Esophagus muscularis mucosa (tissue), 4 donors: ENCODE data around the gene CFI. TPM values are rescaled to one million over a fixed set of nuclear protein-coding genes. Genes with fewer than 3 reads are reported as not detected.

Experiments used
- DNase-seq: peaks from one replicate; pipeline ENCODE4 v3.0.0-alpha.2; 2017; ENCODE audit errors: extremely low spot score
- H3K27ac ChIP-seq, 4 donors: fragments of 200-600 bp; sonication (generic); replicated peaks in 1 of 4; 1 replicate in 3 of 4; 2 replicates in 1 of 4; pipeline ENCODE4 v1.5.1; 2016 to 2019; ENCODE audit warnings: mild to moderate bottlenecking in 1 of 4
- H3K27me3 ChIP-seq, 4 donors: fragments of 200-600 bp; sonication (generic); one replicate each; pipeline versions ENCODE4 v1.5.1 to v1.6.0; 2016 to 2019
- H3K36me3 ChIP-seq, 4 donors: fragments of 200-600 bp; sonication (generic); one replicate each; pipeline ENCODE4 v1.5.1; 2016 to 2019
- H3K4me1 ChIP-seq, 4 donors: fragments of 200-600 bp; sonication (generic); one replicate each; pipeline ENCODE4 v1.5.1; 2016 to 2019
- H3K4me3 ChIP-seq, 4 donors: fragments of 200-600 bp; sonication (generic); 1 replicate in 2 of 4; 2 replicates in 2 of 4; pipeline ENCODE4 v1.5.1; 2016 to 2019; ENCODE audit warnings: mild to moderate bottlenecking in 4 of 4, moderate library complexity in 1 of 4
- H3K9me3 ChIP-seq, 4 donors: fragments of 200-600 bp; sonication (generic); 1 replicate in 3 of 4; 2 replicates in 1 of 4; pipeline ENCODE4 v1.5.1; 2016 to 2019
- CTCF ChIP-seq, 3 experiments: fragments of 200-600 bp in 2 of 3; fragments of 450-650 bp in 1 of 3; sonication (generic) in 2 of 3; IDR thresholded peaks; one replicate each; pipeline ENCODE4 v1.5.1; 2017 to 2019; ENCODE audit warnings: antibody characterized with exemption in 3 of 3, mild to moderate bottlenecking in 2 of 3, moderate library complexity in 1 of 3
- EP300 ChIP-seq: sonication (generic); formaldehyde crosslinking; IDR thresholded peaks from one replicate; pipeline ENCODE4 v1.6.1; 2017; ENCODE audit warnings: antibody characterized with exemption
- POLR2A ChIP-seq: fragments of 450-650 bp; IDR thresholded peaks from one replicate; pipeline ENCODE4 v1.6.1; 2017; ENCODE audit warnings: antibody characterized with exemption, moderate library complexity, mild to moderate bottlenecking, low read depth
- POLR2AphosphoS5 ChIP-seq, 2 donors: sonication (generic); formaldehyde crosslinking; IDR thresholded peaks; one replicate each; pipeline ENCODE4 v1.6.1; 2017; ENCODE audit warnings: antibody characterized with exemption in 2 of 2
- WGBS: methylation state at CpG from one replicate; pipeline ENCODE4 v1.1.5; 2018; 5-methylcytosine and 5-hydroxymethylcytosine counted together
- intact Hi-C: fragments of 100-400 bp; cut with DNase I; formaldehyde crosslinking; loops from one replicate; pipeline ENCODE4 v1.15.1; 2023
- total RNA-seq, 4 donors: library from RNA; depleted of rRNA; stranded (reverse); fragments of >200 nt; gene quantifications; one replicate each; pipeline versions ENCODE4 v1.1.0 to v1.2.1, GENCODE V29; 2016

The CFI gene
- total RNA-seq, 4 donors from 2014 or later = 8.7 to 10.6 (median 9.9) TPM

DNA sequence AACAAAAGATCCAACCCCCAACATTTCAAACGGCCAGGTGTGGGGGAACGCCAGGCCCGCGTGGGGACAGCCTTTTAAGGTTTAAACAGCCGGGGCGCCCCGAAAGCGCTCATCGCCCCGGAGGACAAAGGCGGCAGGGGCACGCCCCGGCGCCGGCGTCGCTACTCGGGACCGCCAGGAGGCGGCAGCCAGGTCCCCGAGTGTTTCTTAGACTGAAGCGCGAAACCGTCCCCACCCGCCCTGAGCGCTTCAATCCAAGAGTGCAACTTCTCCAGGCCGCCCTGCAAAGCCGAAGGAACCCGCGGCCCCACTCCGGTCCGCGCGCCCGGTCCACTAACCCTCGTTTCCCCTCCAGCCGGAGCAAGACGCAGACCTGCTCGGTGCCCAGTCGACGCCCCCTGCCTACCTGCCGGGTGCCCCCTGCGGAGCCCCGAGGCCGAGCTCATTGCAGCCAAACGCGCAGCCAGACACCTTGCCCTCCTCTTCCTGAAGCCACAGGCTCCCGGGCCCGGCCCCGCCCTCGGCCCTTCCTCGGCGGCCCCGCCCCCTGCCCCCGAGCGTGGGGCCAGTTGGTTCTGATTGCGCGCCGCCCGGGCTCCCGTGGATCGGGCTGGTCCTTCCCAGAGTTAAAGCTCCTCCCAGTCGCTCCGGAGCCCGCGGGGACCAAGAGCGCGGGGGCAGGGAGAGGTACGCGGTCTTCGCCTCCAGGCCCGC is 98.7 kb downstream of the CFI start, which contains the start of gene CASP6:
Gene CASP6 (minus strand): TSS at position 496 of the 714 bp plus-strand sequence. CDS start 50 bp downstream, at position 446.
- H3K9me3 ChIP-seq = no peaks in the 10 kb centered on the region
- TF ChIP-seq POLR2A = no peak
- TF ChIP-seq CTCF (IDR thresholded peaks at IDR 0.05) = peak; percentile 54 to 81 (median 63)
- no peak for TF ChIP-seq EP300
- peak; percentile 71 to 75 for TF ChIP-seq POLR2AphosphoS5 (IDR thresholded peaks at IDR 0.05)
- H3K27ac ChIP-seq = peak within 1 kb of the TSS; percentile 75 to 91 (median 86)
- intact Hi-C loops = loop anchor here (2.0 to 10.0 kb wide), 3 partner anchors 26 to 278 kb away; partner anchors contain the start of gene GAR1
- H3K4me1 ChIP-seq = peaks cover 11 to 28% (median 23%) of the 10 kb centered on the region in 4 donors
- peak within 1 kb of the TSS; percentile 61 to 86 (median 78) for H3K4me3 ChIP-seq
- 0% methylated on average over 3 of the region's 72 CpGs for WGBS
- no peaks in the 10 kb centered on the region for H3K27me3 ChIP-seq
- H3K36me3 ChIP-seq = peaks cover 0 to 9% (median 5%) of the 10 kb centered on the region in 4 donors
- peak; percentile 94 for DNase-seq

- H3K4me1 ChIP-seq = peaks cover 11 to 28% (median 23%) of the 10 kb centered on the region in 4 donors
- H3K9me3 ChIP-seq = no peaks in the 10 kb centered on the region
- H3K36me3 ChIP-seq = peaks cover 0 to 12% (median 4%) of the 10 kb centered on the region in 4 donors
- TF ChIP-seq EP300 (no peak), CTCF (IDR thresholded peaks at IDR 0.05) (no peak), POLR2AphosphoS5 (IDR thresholded peaks at IDR 0.05) (no peak), POLR2A (no peak)
- peak overlapping the region; percentile 61 to 86 (median 78) for H3K4me3 ChIP-seq
- no peaks in the 10 kb centered on the region for H3K27me3 ChIP-seq
- intact Hi-C loops = loop anchor here (2.0 to 10.0 kb wide), 3 partner anchors 27 to 277 kb away; partner anchors contain the start of gene GAR1
- no peak for DNase-seq
- 55% methylated on average over 21 of the region's 21 CpGs for WGBS
- H3K27ac ChIP-seq = peak overlapping the region; percentile 75 to 91 (median 86)
These were observed 100.0 kb downstream of the CFI start for GRCh38 chr4:109701566-109702410.

DNA sequence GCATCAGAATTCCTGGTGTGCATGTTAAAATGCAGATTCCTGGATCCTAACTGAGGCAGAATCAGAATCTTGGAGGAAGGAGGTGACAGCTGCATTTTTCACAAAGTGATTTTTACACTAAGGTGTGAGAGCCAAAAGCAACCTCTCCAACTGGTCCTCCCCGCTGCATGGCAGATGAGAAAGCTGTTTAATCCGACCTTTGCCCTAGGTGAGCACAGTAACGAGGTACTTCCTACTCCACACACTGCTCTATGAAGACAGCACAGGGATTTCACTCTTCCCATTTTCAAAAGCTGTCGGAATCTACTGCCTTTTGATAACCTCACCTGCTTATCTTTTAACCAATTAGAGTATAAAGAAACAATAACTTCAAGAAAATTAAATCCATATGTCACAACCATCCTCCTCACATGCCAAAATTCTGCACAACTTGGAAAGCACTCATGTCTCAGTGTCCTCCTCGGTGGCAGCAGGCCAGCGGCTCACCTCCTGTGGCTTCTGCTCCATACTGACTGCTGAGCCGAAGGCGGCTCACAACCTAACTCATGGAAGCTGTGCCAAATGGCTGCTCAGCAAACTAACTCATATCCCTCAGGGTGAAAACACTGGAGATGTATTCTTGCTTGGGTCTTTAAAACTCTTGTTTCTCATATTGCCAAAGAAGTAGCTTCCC is 102.1 kb downstream of the CFI start:
- intact Hi-C loops = loop anchor here (5.0 to 10.0 kb wide), 2 partner anchors 118 to 275 kb away; partner anchors contain the start of gene GAR1
- H3K36me3 ChIP-seq = peaks cover 0 to 32% (median 14%) of the 10 kb centered on the region in 4 donors
- peaks cover 11 to 28% (median 23%) of the 10 kb centered on the region in 4 donors for H3K4me1 ChIP-seq
- no peaks in the 10 kb centered on the region for H3K27me3 ChIP-seq
- no peaks in the 10 kb centered on the region for H3K9me3 ChIP-seq
- 74% methylated on average over 8 of the region's 8 CpGs for WGBS
- no peak overlapping the region for H3K4me3 ChIP-seq
- TF ChIP-seq POLR2AphosphoS5 (IDR thresholded peaks at IDR 0.05) (no peak), EP300 (no peak), POLR2A (no peak), CTCF (IDR thresholded peaks at IDR 0.05) (no peak)
- H3K27ac ChIP-seq = no peak overlapping the region
- no peak for DNase-seq

GRCh38 chr4:109698656-109699055 is 103.1 kb downstream of the CFI start:
- Histone ChIP-seq H3K27me3 (no peaks in the 10 kb centered on the region), H3K36me3 (peaks cover 5 to 41% (median 23%) of the 10 kb centered on the region in 4 donors), H3K27ac (no peak overlapping the region), H3K4me3 (no peak overlapping the region), H3K9me3 (no peaks in the 10 kb centered on the region), H3K4me1 (peaks cover 11 to 21% (median 16%) of the 10 kb centered on the region in 4 donors)
- DNase-seq = no peak
- TF ChIP-seq POLR2AphosphoS5 (IDR thresholded peaks at IDR 0.05) = no peak
- 100% methylated on average over 1 of the region's 1 CpG for WGBS
- intact Hi-C loops = no loop called here
